Nephron (organoid): ENCODE data around the gene RBMS1.

Experiments
- H3K27ac Mint-ChIP-seq, 3 experiments: 2 replicates each; pipeline ENCODE4 v1.8.0; 2020; ENCODE audit warnings: mixed read lengths in 3 of 3, mild to moderate bottlenecking in 2 of 3, moderate library complexity in 1 of 3
- H3K27me3 Mint-ChIP-seq: 2 replicates; pipeline ENCODE4 v1.8.0; 2021; ENCODE audit warnings: low read depth, mild to moderate bottlenecking, moderate library complexity, mixed read lengths
- H3K36me3 Mint-ChIP-seq: 2 replicates; pipeline ENCODE4 v1.8.0; 2020; ENCODE audit warnings: low read depth, mixed read lengths
- H3K4me1 Mint-ChIP-seq: 2 replicates; pipeline ENCODE4 v1.8.0; 2020; ENCODE audit warnings: mixed read lengths
- H3K4me3 Mint-ChIP-seq, 3 experiments: 2 replicates each; pipeline ENCODE4 v1.8.0; 2020; ENCODE audit warnings: mild to moderate bottlenecking in 3 of 3, mixed read lengths in 3 of 3, moderate library complexity in 2 of 3
- H3K9me3 Mint-ChIP-seq: 2 replicates; pipeline ENCODE4 v1.8.0; 2020; ENCODE audit warnings: mixed read lengths
- TF ChIP-seq, protein P1 (sequence below), 3 experiments: fragments of 200-600 bp; sonication (generic); IDR thresholded peaks; one replicate each; pipeline ENCODE4 v1.5.0; 2021; ENCODE audit warnings: antibody characterized with exemption in 3 of 3; ENCODE audit not compliant: unreplicated experiment in 3 of 3

Gene RBMS1

DNA sequence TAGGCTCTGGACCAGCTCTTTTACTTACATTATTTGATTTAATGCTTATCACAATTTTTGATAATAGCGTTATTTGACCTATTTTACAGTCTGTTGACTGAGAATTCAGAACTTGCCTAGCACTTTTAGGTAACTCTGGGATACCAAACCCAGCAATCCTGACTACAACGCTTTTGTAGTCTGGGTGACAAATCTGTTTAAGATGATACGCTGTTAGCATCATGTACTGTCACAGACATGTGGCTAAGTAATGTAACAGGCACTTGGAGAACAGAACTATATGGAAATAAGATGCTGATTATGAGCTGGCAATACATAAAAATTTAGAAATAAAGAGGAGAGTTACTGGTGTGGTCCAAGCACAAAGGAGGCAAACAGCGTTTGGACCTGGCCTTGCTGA is 130.6 kb downstream of the RBMS1 start:
- H3K36me3 Mint-ChIP-seq: peaks cover 29% of the 10 kb centered on the region
- peaks cover 50% of the 10 kb centered on the region for H3K4me1 Mint-ChIP-seq
- TF ChIP-seq, protein P1, sequence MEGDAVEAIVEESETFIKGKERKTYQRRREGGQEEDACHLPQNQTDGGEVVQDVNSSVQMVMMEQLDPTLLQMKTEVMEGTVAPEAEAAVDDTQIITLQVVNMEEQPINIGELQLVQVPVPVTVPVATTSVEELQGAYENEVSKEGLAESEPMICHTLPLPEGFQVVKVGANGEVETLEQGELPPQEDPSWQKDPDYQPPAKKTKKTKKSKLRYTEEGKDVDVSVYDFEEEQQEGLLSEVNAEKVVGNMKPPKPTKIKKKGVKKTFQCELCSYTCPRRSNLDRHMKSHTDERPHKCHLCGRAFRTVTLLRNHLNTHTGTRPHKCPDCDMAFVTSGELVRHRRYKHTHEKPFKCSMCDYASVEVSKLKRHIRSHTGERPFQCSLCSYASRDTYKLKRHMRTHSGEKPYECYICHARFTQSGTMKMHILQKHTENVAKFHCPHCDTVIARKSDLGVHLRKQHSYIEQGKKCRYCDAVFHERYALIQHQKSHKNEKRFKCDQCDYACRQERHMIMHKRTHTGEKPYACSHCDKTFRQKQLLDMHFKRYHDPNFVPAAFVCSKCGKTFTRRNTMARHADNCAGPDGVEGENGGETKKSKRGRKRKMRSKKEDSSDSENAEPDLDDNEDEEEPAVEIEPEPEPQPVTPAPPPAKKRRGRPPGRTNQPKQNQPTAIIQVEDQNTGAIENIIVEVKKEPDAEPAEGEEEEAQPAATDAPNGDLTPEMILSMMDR (IDR thresholded peaks at IDR 0.05; ENCODE audit: unreplicated experiment in 3 of 3): no peak
- H3K4me3 Mint-ChIP-seq: no peak overlapping the region
- no peaks in the 10 kb centered on the region for H3K27me3 Mint-ChIP-seq
- no peaks in the 10 kb centered on the region for H3K9me3 Mint-ChIP-seq
- peak overlapping the region in 2 of 3 experiments; percentile 35 to 69 for H3K27ac Mint-ChIP-seq

DNA sequence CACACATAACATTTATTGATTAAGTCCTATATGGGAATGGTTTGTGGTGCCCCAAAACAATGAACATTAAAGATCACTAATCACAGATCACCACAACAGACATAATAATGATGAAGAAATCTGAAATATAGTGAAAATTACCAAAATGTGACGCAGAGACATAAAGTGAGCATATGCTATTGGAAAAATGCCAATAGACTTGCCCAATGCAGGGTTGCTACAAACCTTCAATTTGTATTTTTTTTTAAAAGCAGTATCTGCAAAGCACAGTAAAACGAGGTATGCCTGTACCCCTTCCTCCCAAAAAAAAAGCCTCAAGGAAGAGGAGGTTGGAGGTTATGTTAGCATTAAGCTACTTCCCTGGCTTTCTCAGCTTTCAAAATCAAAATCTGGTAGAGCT is 131.1 kb downstream of the RBMS1 start:
- H3K4me1 Mint-ChIP-seq: peaks cover 45% of the 10 kb centered on the region
- H3K36me3 Mint-ChIP-seq: peaks cover 34% of the 10 kb centered on the region
- no peaks in the 10 kb centered on the region for H3K9me3 Mint-ChIP-seq
- H3K27ac Mint-ChIP-seq: peak overlapping the region in 1 of 3 experiments; percentile 17
- TF ChIP-seq, protein P1 (IDR thresholded peaks at IDR 0.05; ENCODE audit: unreplicated experiment in 3 of 3): no peak
- H3K27me3 Mint-ChIP-seq: no peaks in the 10 kb centered on the region
- no peak overlapping the region for H3K4me3 Mint-ChIP-seq

DNA sequence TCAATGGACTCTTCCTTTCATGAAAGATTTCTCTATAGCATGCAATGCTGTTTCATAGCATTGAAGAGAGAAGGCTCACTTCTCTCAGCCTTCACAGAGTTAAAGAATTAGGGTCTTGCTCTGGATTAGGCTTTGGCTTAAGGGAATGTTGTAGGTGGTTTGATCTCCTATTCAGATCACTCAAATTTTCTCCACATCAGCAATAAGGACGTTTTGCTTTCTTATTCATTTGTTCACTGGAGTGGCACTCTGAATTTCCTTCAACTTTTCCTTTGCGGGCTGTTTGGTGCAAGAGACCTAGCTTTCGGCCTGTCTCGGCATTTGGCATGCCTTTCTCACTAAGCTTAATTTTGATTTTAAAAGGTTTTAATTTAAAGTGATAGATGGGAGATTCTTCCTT is 131.6 kb downstream of the RBMS1 start:
- Mint-ChIP-seq H3K4me1 (peaks cover 45% of the 10 kb centered on the region), H3K9me3 (no peaks in the 10 kb centered on the region), H3K4me3 (no peak overlapping the region), H3K36me3 (peaks cover 39% of the 10 kb centered on the region), H3K27ac (peak overlapping the region in 1 of 3 experiments; percentile 17), H3K27me3 (no peaks in the 10 kb centered on the region)
- TF ChIP-seq, protein P1 (IDR thresholded peaks at IDR 0.05; ENCODE audit: unreplicated experiment in 3 of 3): no peak

DNA sequence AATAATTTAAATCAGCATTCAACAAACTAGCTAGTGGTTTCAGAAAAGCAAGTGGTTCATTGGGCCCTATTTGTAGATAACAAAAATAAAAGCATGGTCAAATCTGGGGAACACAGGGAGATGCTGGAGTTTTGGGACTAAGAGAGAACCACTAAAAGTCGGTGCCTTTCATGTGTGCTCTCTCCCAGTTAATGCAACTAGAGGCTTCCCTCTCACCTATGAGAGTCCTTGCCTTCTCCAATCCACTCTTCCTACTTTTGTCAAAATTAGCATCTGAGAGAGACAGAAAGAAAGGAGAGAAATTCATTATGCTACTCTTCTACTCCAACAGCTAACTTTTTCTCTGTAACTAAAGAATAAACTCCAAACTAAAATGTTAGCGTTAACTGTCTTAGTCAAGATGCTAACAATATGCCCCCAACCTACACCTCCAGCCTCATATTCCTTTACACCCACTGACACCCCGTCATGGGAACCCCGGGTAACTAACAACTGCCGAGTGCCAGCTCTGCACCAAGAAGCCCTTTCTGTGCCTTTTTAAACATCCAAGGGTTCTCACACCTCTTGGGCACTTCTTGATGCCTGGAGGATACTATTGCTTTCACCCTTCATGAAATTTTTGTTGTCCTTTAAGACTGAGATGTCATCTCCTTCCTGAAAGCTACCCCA is 133.4 kb downstream of the RBMS1 start:
- Mint-ChIP-seq H3K36me3 (peaks cover 47% of the 10 kb centered on the region), H3K4me1 (peaks cover 40% of the 10 kb centered on the region), H3K27me3 (no peaks in the 10 kb centered on the region), H3K9me3 (no peaks in the 10 kb centered on the region), H3K4me3 (no peak overlapping the region), H3K27ac (peak overlapping the region in 2 of 3 experiments; percentile 12 to 41)
- TF ChIP-seq, protein P1 (IDR thresholded peaks at IDR 0.05; ENCODE audit: unreplicated experiment in 3 of 3): no peak

DNA sequence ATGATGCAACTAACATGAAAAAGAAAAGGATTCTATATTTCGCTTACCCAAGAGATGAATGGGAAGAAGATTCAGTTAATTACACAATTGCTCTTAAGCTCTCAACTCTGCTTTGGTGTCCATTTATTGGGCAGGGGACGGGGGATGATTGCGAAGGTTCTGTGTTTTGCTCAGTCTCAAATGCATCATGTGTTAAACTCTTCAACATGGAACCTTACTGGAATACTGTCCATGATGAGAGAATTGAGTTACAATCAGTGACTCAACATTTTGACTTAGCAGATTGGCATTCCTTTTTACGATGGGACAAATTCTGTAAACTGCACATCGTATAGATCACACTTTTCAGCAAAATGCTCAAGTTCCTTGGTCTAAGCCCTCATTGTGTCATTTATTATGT is 135.6 kb downstream of the RBMS1 start:
- H3K36me3 Mint-ChIP-seq: peaks cover 27% of the 10 kb centered on the region
- H3K4me3 Mint-ChIP-seq: no peak overlapping the region
- TF ChIP-seq, protein P1 (IDR thresholded peaks at IDR 0.05; ENCODE audit: unreplicated experiment in 3 of 3): no peak
- peaks cover 39% of the 10 kb centered on the region for H3K4me1 Mint-ChIP-seq
- no peaks in the 10 kb centered on the region for H3K9me3 Mint-ChIP-seq
- H3K27ac Mint-ChIP-seq: no peak overlapping the region
- no peaks in the 10 kb centered on the region for H3K27me3 Mint-ChIP-seq

DNA sequence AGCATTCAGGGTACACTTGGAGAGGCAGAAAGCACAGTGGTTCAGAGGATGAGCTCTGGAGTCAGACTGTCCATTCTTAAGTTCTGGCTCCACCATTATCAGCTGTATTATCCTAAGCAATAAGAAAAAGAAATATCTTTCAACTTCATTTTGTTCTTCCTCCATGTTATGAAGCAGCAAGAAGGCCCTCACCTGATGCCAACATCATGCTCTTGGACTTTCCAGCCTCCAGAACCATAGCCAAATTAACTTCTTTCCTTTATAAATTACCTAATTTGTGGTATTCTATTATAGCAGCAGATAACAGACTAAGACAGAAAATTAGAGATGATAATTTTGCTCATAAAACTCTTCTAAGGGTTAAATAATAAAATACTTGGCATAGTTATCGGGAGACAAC is 137.1 kb downstream of the RBMS1 start:
- TF ChIP-seq, protein P1 (IDR thresholded peaks at IDR 0.05; ENCODE audit: unreplicated experiment in 3 of 3): no peak
- Mint-ChIP-seq H3K27ac (no peak overlapping the region), H3K4me1 (peaks cover 41% of the 10 kb centered on the region), H3K36me3 (peaks cover 26% of the 10 kb centered on the region), H3K4me3 (no peak overlapping the region), H3K9me3 (no peaks in the 10 kb centered on the region), H3K27me3 (no peaks in the 10 kb centered on the region)
